Sigmoid colon (tissue), 7 donors: Measurements from ENCODE around the gene SPATC1L. TPM values are rescaled to one million over a fixed set of nuclear protein-coding genes. Genes with fewer than 3 reads are reported as not detected.
A peak's percentile ranks its signal among the peaks of the same experiment; 100 is the strongest.

ENCODE experiments used
- DNase-seq: peaks from one replicate; pipeline ENCODE4 v3.0.0-alpha.2; 2019
- H3K27ac ChIP-seq, 4 donors: fragments of 200-600 bp; sonication (generic); one replicate each; pipeline ENCODE4 v1.5.1; 2016 to 2019; ENCODE audit warnings: mild to moderate bottlenecking in 1 of 4
- H3K27me3 ChIP-seq, 3 donors: fragments of 200-600 bp; sonication (generic); one replicate each; pipeline ENCODE4 v1.5.1; 2019; ENCODE audit warnings: mild to moderate bottlenecking in 1 of 3
- H3K36me3 ChIP-seq, 4 donors: fragments of 200-600 bp; sonication (generic); one replicate each; pipeline ENCODE4 v1.5.1; 2016 to 2019
- H3K4me1 ChIP-seq, 4 donors: fragments of 200-600 bp; sonication (generic); one replicate each; pipeline ENCODE4 v1.5.1; 2017 to 2019
- H3K4me3 ChIP-seq, 4 donors: fragments of 200-600 bp; sonication (generic); one replicate each; pipeline ENCODE4 v1.5.1; 2017 to 2019; ENCODE audit warnings: mild to moderate bottlenecking in 2 of 4, moderate library complexity in 1 of 4
- H3K9me3 ChIP-seq, 4 donors: fragments of 200-600 bp in 3 of 4; sonication (generic) in 3 of 4; one replicate each; pipeline versions ENCODE4 v1.5.1 to v1.6.1; 2013 to 2019
- CTCF ChIP-seq, 4 experiments: fragments of 450-650 bp in 3 of 4; fragments of 200-600 bp in 1 of 4; IDR thresholded peaks; one replicate each; pipeline ENCODE4 v1.5.1; 2016 to 2019; ENCODE audit warnings: antibody characterized with exemption in 4 of 4, mild to moderate bottlenecking in 3 of 4, moderate library complexity in 2 of 4
- EP300 ChIP-seq, 4 donors: sonication (generic); formaldehyde crosslinking; IDR thresholded peaks; one replicate each; pipeline ENCODE4 v1.6.1; 2017; ENCODE audit warnings: antibody characterized with exemption in 4 of 4
- POLR2A ChIP-seq, 2 donors: fragments of 450-650 bp; IDR thresholded peaks; one replicate each; pipeline ENCODE4 v1.6.1; 2016; ENCODE audit warnings: antibody characterized with exemption in 2 of 2, mild to moderate bottlenecking in 2 of 2, moderate library complexity in 2 of 2
- POLR2AphosphoS5 ChIP-seq, 4 donors: sonication (generic); formaldehyde crosslinking; IDR thresholded peaks; one replicate each; pipeline ENCODE4 v1.6.1; 2017; ENCODE audit warnings: antibody characterized with exemption in 4 of 4
- WGBS, 2 donors: extraction: QIAGEN DNeasy Blood & Tissue Kit; methylation state at CpG; one replicate each; pipeline ENCODE4 v1.1.7; 2013; 5-methylcytosine and 5-hydroxymethylcytosine counted together
- intact Hi-C: fragments of 100-400 bp; cut with DNase I; formaldehyde crosslinking; loops from one replicate; pipeline ENCODE4 v1.15.1; 2023
- polyA plus RNA-seq, 3 donors: library from polyadenylated mRNA; stranded (reverse); fragments of 200-250 nt; gene quantifications; one replicate each; pipeline ENCODE4 v1.2.3, GENCODE V29; 2013
- total RNA-seq, 4 donors: library from RNA; depleted of rRNA; stranded (reverse); fragments of >200 nt; gene quantifications; one replicate each; pipeline ENCODE4 v1.1.0, GENCODE V29; 2016
- donor health status: healthy with polysubstance abuse.
- donor health status: Bipolar disorder and iron deficiency.
- donor health status: healthy.

Gene SPATC1L
- total RNA-seq (10 to 100 TPM in 1 of 4 donors, 1 to 10 TPM in 2, under 1 TPM in 1; 0.95 to 18.3 (median 7.1) TPM), polyA plus RNA-seq (10 to 100 TPM in 1 of 3 donors, 1 to 10 TPM in 2; 3.2 to 11.0 (median 7.8) TPM)

DNA sequence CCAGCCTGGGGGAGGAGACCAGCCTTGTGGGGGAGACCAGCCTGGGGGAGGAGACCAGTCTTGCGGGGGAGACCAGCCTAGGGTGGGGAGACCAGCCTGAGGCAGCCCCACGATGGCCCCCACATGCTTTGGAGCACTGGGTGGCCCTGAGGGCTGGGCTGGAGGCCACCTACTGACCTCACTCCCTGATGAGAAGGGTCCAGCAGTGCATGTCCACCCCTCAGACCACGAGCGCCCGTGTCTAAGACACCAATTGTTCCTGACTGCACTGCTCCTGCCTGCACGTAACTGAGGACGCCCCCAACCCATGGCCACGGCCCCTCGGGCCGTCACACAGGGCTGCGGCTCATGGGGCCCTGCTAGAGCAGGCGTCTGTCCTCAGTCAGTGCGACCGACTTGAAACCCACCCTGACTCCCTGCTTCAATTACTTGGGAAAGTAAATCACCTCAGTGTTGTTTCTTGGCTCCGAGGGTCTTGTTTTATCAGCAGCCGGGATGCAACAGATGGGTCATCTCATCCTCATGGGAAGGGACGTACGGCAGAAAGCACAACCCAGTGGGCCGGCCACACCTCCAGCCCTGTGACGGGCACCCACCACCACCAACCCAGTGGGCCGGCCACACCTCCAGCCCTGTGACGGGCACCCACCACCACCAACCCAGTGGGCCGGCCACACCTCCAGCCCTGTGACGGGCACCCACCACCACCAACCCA, at the start of gene SPATC1L:
SPATC1L (minus strand) TSS at position 550 of the 715 bp plus-strand sequence. CDS start 1,643 bp downstream, outside the sequence.
- intact Hi-C loops: loop anchor here (5.0 kb wide), 1 partner anchor 42 kb away; no protein-coding TSS in a partner anchor

DNA sequence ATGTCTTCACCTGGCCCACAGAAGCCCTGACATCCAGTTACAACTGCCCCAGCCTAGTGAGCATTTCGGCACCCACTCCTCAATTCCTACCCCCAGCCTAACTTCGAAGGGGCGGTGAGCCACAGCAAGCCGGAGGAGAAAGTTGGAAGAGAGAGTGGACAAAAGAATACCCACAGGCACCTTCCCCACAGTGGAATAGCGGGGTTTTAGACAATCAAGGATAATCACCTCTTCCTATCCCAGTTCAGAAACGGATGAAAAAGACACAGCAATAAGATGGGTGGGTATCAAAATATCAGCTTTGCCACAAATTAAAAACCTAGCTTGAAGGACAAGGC, 45.6 kb upstream of the SPATC1L start:
- peaks cover 0 to 24% (median 14%) of the 10 kb centered on the region in 4 donors for H3K36me3 ChIP-seq
- peak overlapping the region in 3 of 4 donors; percentile 84 to 100 (median 94) for H3K4me3 ChIP-seq
- WGBS, 2 donors: 88 to 90% methylated on average over 6 of the region's 6 CpGs
- no peaks in the 10 kb centered on the region for H3K27me3 ChIP-seq
- H3K4me1 ChIP-seq: peaks cover 0 to 41% (median 31%) of the 10 kb centered on the region in 4 donors
- intact Hi-C loops: loop anchor here (2.0 to 5.0 kb wide), 4 partner anchors 57 to 258 kb away; partner anchors contain the start of genes PCNT and YBEY
- TF ChIP-seq EP300 (IDR thresholded peaks at IDR 0.05): no peak
- TF ChIP-seq POLR2A (IDR thresholded peaks at IDR 0.05): no peak
- no peak for TF ChIP-seq POLR2AphosphoS5 (IDR thresholded peaks at IDR 0.05)
- no peak for TF ChIP-seq CTCF (IDR thresholded peaks at IDR 0.05)
- no peak for DNase-seq
- no peaks in the 10 kb centered on the region for H3K9me3 ChIP-seq
- peak overlapping the region; percentile 80 to 90 (median 82) for H3K27ac ChIP-seq

More for the DNA sequence above, at the start of gene SPATC1L:
- peak within 1 kb of the TSS; percentile 75 to 95 (median 80) for H3K27ac ChIP-seq
- peak within 1 kb of the TSS; percentile 42 to 73 (median 47) for H3K4me3 ChIP-seq
- TF ChIP-seq POLR2AphosphoS5 (IDR thresholded peaks at IDR 0.05) (peak in 2 of 4 donors; percentile 12 to 33), POLR2A (IDR thresholded peaks at IDR 0.05) (no peak)
- 4 to 18% methylated on average over 21 of the region's 24 CpGs for WGBS, 2 donors
- peaks cover 0 to under 1% (median 0%) of the 10 kb centered on the region in 4 donors for H3K36me3 ChIP-seq
- H3K9me3 ChIP-seq: no peaks in the 10 kb centered on the region
- peaks cover 0 to 9% (median 0%) of the 10 kb centered on the region in 3 donors for H3K27me3 ChIP-seq
- peak; percentile 89 for DNase-seq
- peaks cover 0 to 22% (median 18%) of the 10 kb centered on the region in 4 donors for H3K4me1 ChIP-seq

DNA sequence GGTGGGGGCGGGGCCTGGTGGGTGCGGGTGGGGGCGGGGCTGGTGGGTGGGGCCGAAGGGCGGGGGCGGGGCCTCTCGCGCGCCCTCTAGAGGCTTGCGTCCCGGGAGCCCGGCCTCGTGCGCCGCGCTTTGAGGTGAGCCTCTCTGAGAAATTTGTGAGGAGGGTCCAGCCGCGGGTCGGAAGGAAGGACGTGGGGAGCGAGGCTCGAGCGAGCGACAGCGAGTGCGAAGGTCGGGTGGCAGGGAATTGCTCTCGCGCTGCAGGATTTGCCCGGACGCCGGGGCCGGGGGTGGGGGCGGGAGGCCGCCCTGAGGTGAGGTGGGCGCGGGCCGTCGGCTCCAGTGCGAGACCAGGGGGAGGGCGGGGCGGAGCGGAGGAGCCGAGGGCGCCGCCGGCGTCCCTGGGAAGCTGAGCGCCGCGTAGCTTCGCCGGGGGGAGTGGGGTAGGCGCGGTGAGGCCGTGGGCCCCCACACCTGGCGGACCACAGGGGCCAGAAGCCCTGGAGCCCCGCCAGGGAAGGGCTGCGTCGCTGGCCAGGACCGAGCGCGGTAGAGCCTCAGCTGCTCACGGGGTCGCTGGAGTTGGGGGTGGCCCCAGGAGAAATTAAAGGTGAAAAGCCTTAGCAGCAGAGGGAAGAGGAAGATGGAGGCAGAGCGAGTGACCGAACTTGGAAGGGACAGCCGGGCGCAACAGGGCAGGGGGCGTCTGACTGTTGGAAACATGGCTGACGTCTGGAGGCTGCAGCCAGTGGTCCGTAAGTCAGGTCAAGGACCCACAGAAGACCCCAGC, 45.1 kb upstream of the SPATC1L start:
- peaks cover 0 to 18% (median 9%) of the 10 kb centered on the region in 4 donors for H3K36me3 ChIP-seq
- peak; percentile 74 for DNase-seq
- intact Hi-C loops: loop anchor here (2.0 to 5.0 kb wide), 4 partner anchors 57 to 257 kb away; partner anchors contain the start of genes PCNT and YBEY
- TF ChIP-seq CTCF (IDR thresholded peaks at IDR 0.05): peak in 3 of 4 experiments; percentile 21 to 74 (median 35)
- no peak for TF ChIP-seq EP300 (IDR thresholded peaks at IDR 0.05)
- peak overlapping the region; percentile 80 to 90 (median 82) for H3K27ac ChIP-seq
- H3K4me1 ChIP-seq: peaks cover 0 to 41% (median 33%) of the 10 kb centered on the region in 4 donors
- H3K9me3 ChIP-seq: no peaks in the 10 kb centered on the region
- no peaks in the 10 kb centered on the region for H3K27me3 ChIP-seq
- H3K4me3 ChIP-seq: peak overlapping the region; percentile 49 to 100 (median 89)
- 2% methylated on average over 72 of the region's 72 CpGs for WGBS, 2 donors

DNA sequence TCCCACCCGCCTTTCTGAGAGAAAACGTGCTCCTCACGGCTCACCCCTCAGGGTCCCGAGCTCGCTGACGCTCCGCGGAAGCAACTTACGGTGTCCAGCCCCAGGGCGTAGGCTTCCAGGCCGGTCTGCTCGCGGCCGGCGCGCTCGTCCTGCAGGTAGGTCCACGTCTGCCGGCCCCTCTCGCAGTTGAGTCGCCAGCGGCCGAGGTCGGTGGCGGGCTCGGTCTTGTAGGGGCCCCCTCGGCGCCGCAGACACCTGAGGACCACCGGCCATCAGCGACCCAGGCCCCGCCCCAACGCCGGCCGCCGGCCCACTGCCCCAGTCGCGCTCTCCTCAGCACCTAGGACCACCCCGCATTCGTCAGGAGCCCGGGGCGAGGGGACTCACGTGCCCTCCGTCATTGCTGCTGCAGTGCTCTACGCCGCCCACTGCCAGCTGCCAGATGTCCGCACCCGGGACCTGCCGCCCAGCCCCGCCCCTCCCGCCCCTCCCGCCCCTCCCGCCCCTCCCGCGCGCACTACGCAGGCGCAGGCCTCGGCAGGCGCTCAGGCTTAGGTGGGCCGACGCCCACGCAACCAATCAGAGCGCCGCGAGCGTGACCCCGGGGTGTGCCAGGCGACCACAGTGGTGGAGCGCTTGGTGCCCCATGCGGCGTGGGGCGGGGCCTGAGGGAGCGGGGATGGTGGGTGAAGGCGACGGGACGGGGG, 44.2 kb upstream of the SPATC1L start, which contains the start of gene LSS:
LSS (minus strand) TSS at position 430 of the 707 bp plus-strand sequence; CDS start at position 401, 29 bp downstream.
- peaks cover 0 to 10% (median under 1%) of the 10 kb centered on the region in 4 donors for H3K36me3 ChIP-seq
- peak; percentile 99 for DNase-seq

More for the DNA sequence above, 44.2 kb upstream of the SPATC1L start, which contains the start of gene LSS:
- Histone ChIP-seq H3K9me3 (no peaks in the 10 kb centered on the region), H3K27ac (peak within 1 kb of the TSS; percentile 82 to 90 (median 90)), H3K27me3 (no peaks in the 10 kb centered on the region), H3K4me1 (peaks cover 0 to 41% (median 33%) of the 10 kb centered on the region in 4 donors), H3K4me3 (peak within 1 kb of the TSS; percentile 74 to 100 (median 89))
- WGBS, 2 donors: 1% methylated on average over 77 of the region's 77 CpGs
- intact Hi-C loops: loop anchor here (2.0 to 5.0 kb wide), 4 partner anchors 58 to 256 kb away; partner anchors contain the start of genes PCNT and YBEY
- TF ChIP-seq POLR2AphosphoS5 (IDR thresholded peaks at IDR 0.05) (peak; percentile 77 to 89 (median 82)), POLR2A (IDR thresholded peaks at IDR 0.05) (peak in 1 of 2 donors; percentile 57), EP300 (IDR thresholded peaks at IDR 0.05) (peak in 1 of 4 donors; percentile 53), CTCF (IDR thresholded peaks at IDR 0.05) (no peak)
